GM12892 (cell line): ENCODE data around the gene CGB5.

Experiments
- DNase-seq: peaks from one replicate; pipeline ENCODE4 v3.0.0; 2011; ENCODE audit not compliant: insufficient read length
- FAIRE-seq: peaks from 2 replicates; lab custom pipeline; 2011; peaks lifted over from hg19 to GRCh38; lab: Jason Lieb, UNC
- POLR2A ChIP-seq: IDR thresholded peaks from 2 replicates; pipeline ENCODE4 v1.6.1; 2011; ENCODE audit warnings: low read depth, low read length, control low read depth
- POLR2AphosphoS5 ChIP-seq: IDR thresholded peaks from 2 replicates; pipeline ENCODE4 v1.6.1; 2011; ENCODE audit warnings: low read depth, low read length, control low read depth
- TAF1 ChIP-seq: IDR thresholded peaks from 2 replicates; pipeline ENCODE4 v1.6.1; 2011; ENCODE audit warnings: low read depth, mild to moderate bottlenecking, control low read depth, low read length, borderline replicate concordance

CGB5 gene

GRCh38 chr19:49092686-49093085 lies 49.0 kb downstream of the CGB5 start:
- FAIRE-seq = no peak
- TF ChIP-seq POLR2A (no peak), TAF1 (no peak), POLR2AphosphoS5 (no peak)

More at GRCh38 chr19:49092686-49093085, 49.0 kb downstream of the CGB5 start:
- no peak for DNase-seq
